Loucy (cell line): Measurements from ENCODE around the gene PRR23E.

Experiments
- H2AFZ ChIP-seq: fragments of 200-600 bp; sonication (generic); 2 replicates; pipeline ENCODE4 v1.6.0; 2016; ENCODE audit warnings: antibody characterized with exemption, mild to moderate bottlenecking, low read length, moderate library complexity
- H3F3A ChIP-seq: fragments of 200-600 bp; 2 replicates; pipeline ENCODE4 v1.6.0; 2016; ENCODE audit warnings: antibody characterized with exemption, low read depth, mild to moderate bottlenecking
- H3K27me3 ChIP-seq: fragments of 200-600 bp; sonication (generic); 2 replicates; pipeline ENCODE4 v1.6.1; 2014; ENCODE audit warnings: low read length, mild to moderate bottlenecking; ENCODE audit not compliant: insufficient read depth, poor library complexity, severe bottlenecking
- H3K36me3 ChIP-seq: fragments of 200-600 bp; sonication (generic); 2 replicates; pipeline ENCODE4 v1.6.1; 2016; ENCODE audit warnings: low read length; ENCODE audit not compliant: insufficient read depth
- H3K4me1 ChIP-seq: fragments of 200-600 bp; sonication (generic); 2 replicates; pipeline ENCODE4 v1.5.1; 2014; ENCODE audit warnings: low read length, mild to moderate bottlenecking; ENCODE audit not compliant: insufficient read depth, poor library complexity, severe bottlenecking
- H3K4me2 ChIP-seq: fragments of 200-600 bp; sonication (generic); 2 replicates; pipeline ENCODE4 v1.6.0; 2014; ENCODE audit warnings: antibody characterized with exemption, low read length, low read depth, mild to moderate bottlenecking; ENCODE audit not compliant: poor library complexity, severe bottlenecking
- H3K4me3 ChIP-seq: fragments of 200-600 bp; sonication (generic); 2 replicates; pipeline ENCODE4 v1.5.1; 2014; ENCODE audit warnings: low read length, mild to moderate bottlenecking, mixed read lengths; ENCODE audit not compliant: poor library complexity, severe bottlenecking
- H3K79me2 ChIP-seq: fragments of 200-600 bp; sonication (generic); 2 replicates; pipeline ENCODE4 v1.6.1; 2014; ENCODE audit warnings: low read length; ENCODE audit not compliant: insufficient read depth
- H3K9ac ChIP-seq: fragments of 200-600 bp; sonication (generic); 2 replicates; pipeline ENCODE4 v1.6.0; 2014; ENCODE audit warnings: mild to moderate bottlenecking, low read depth, low read length, moderate library complexity; ENCODE audit not compliant: poor library complexity, severe bottlenecking
- H3K9me2 ChIP-seq: fragments of 200-600 bp; sonication (generic); replicated peaks from 2 replicates; pipeline ENCODE4 v1.6.1; 2016; ENCODE audit warnings: low read depth, low read length, mixed read lengths
- H3K9me3 ChIP-seq: fragments of 200-600 bp; sonication (generic); 2 replicates; pipeline ENCODE4 v1.6.1; 2014; ENCODE audit warnings: mild to moderate bottlenecking, antibody characterized with exemption, low read length, low read depth; ENCODE audit not compliant: insufficient read depth
- H4K20me1 ChIP-seq: fragments of 200-600 bp; sonication (generic); 2 replicates; pipeline ENCODE4 v1.6.0; 2014; ENCODE audit warnings: antibody characterized with exemption, low read length, mild to moderate bottlenecking; ENCODE audit not compliant: insufficient read depth, poor library complexity, severe bottlenecking
- EZH2phosphoT487 ChIP-seq: fragments of 200-600 bp; IDR thresholded peaks from 2 replicates; pipeline ENCODE4 v1.6.1; 2018; ENCODE audit warnings: antibody characterized with exemption, mild to moderate bottlenecking, moderate library complexity, borderline replicate concordance
- TF ChIP-seq, protein P1 (sequence below): fragments of 200-600 bp; sonication (generic); conservative IDR thresholded peaks from 2 replicates; pipeline ENCODE4 v1.5.1; 2014; ENCODE audit warnings: mild to moderate bottlenecking, antibody characterized with exemption, low read length

The PRR23E gene

DNA sequence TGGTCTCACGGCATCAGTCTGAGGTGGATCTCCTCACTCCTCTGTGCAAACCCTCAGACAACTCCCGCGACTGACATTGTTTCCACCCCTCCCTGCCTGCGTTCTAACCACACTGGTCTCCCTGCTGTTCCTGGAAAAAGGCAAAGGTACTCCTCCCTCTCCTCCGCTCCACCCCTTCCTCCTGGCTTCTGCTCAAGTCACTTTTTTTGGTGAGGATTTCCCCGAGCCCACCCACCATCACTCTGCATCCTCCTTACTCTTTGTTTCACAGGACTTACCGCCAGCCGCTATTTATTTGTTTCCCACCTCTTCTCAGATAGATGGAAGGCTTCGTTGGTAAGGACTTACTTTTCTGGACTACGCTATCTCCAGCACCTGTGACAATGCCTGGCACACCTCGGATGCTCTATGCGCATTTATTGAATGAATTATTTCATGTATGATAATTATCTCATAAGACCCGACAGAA is 25.6 kb downstream of the PRR23E start:
- no peaks in the 10 kb centered on the region for H3K27me3 ChIP-seq
- H2AFZ ChIP-seq = no peak overlapping the region
- H3K4me2 ChIP-seq = peak overlapping the region; percentile 83
- H4K20me1 ChIP-seq = no peaks in the 10 kb centered on the region
- peaks cover 73% of the 10 kb centered on the region for H3K79me2 ChIP-seq
- H3K4me1 ChIP-seq = peaks cover 91% of the 10 kb centered on the region
- peak overlapping the region; percentile 93 for H3K9ac ChIP-seq
- peak overlapping the region; percentile 71 for H3K4me3 ChIP-seq
- TF ChIP-seq, protein P1, sequence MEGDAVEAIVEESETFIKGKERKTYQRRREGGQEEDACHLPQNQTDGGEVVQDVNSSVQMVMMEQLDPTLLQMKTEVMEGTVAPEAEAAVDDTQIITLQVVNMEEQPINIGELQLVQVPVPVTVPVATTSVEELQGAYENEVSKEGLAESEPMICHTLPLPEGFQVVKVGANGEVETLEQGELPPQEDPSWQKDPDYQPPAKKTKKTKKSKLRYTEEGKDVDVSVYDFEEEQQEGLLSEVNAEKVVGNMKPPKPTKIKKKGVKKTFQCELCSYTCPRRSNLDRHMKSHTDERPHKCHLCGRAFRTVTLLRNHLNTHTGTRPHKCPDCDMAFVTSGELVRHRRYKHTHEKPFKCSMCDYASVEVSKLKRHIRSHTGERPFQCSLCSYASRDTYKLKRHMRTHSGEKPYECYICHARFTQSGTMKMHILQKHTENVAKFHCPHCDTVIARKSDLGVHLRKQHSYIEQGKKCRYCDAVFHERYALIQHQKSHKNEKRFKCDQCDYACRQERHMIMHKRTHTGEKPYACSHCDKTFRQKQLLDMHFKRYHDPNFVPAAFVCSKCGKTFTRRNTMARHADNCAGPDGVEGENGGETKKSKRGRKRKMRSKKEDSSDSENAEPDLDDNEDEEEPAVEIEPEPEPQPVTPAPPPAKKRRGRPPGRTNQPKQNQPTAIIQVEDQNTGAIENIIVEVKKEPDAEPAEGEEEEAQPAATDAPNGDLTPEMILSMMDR = no peak
- TF ChIP-seq EZH2phosphoT487 = no peak
- peaks cover 15% of the 10 kb centered on the region for H3F3A ChIP-seq
- no peaks in the 10 kb centered on the region for H3K36me3 ChIP-seq
- no peaks in the 10 kb centered on the region for H3K9me2 ChIP-seq
- no peaks in the 10 kb centered on the region for H3K9me3 ChIP-seq

- H3K27me3 ChIP-seq = no peaks in the 10 kb centered on the region
- TF ChIP-seq, protein P1 = no peak
- no peak for TF ChIP-seq EZH2phosphoT487
- no peaks in the 10 kb centered on the region for H3K9me2 ChIP-seq
- H3K4me1 ChIP-seq = peaks cover 92% of the 10 kb centered on the region
- H3K79me2 ChIP-seq = peaks cover 72% of the 10 kb centered on the region
- H3K9me3 ChIP-seq = peaks cover 8% of the 10 kb centered on the region; the same call in 1 of the 2 replicates
- peak overlapping the region; percentile 71 for H3K4me2 ChIP-seq
- peaks cover 2% of the 10 kb centered on the region; the same call in 1 of the 2 replicates for H3F3A ChIP-seq
- no peak overlapping the region for H3K4me3 ChIP-seq
- H4K20me1 ChIP-seq = no peaks in the 10 kb centered on the region
- H3K36me3 ChIP-seq = no peaks in the 10 kb centered on the region
- 0 out of 2 replicates have a peak overlapping the region, but pooled peaks have one; percentile 7 for H2AFZ ChIP-seq
- peak overlapping the region; percentile 60 for H3K9ac ChIP-seq
Observed at GRCh38 chr3:127220497-127220896, 27.6 kb downstream of the PRR23E start.

GRCh38 chr3:127221037-127221436 is 28.1 kb downstream of the PRR23E start:
- H2AFZ ChIP-seq = no peak overlapping the region
- H3K9me2 ChIP-seq = no peaks in the 10 kb centered on the region
- peaks cover 13% of the 10 kb centered on the region for H3K9me3 ChIP-seq
- TF ChIP-seq EZH2phosphoT487 = no peak
- TF ChIP-seq, protein P1 = no peak
- H3K36me3 ChIP-seq = no peaks in the 10 kb centered on the region
- peak overlapping the region; percentile 60 for H3K9ac ChIP-seq
- no peaks in the 10 kb centered on the region; the same call in 1 of the 2 replicates for H3F3A ChIP-seq
- peaks cover 92% of the 10 kb centered on the region for H3K4me1 ChIP-seq
- H4K20me1 ChIP-seq = no peaks in the 10 kb centered on the region
- H3K27me3 ChIP-seq = no peaks in the 10 kb centered on the region
- H3K4me2 ChIP-seq = peak overlapping the region; percentile 71
- no peak overlapping the region for H3K4me3 ChIP-seq
- H3K79me2 ChIP-seq = peaks cover 72% of the 10 kb centered on the region
